GM18951 (cell line): ENCODE measurements around the gene SIKE1.
"Not testable (repeated sequence)": the region's sequence is repeated elsewhere in the genome, so short reads cannot be mapped to it uniquely, and the experiment has no call there.

Source experiments
- POLR2A ChIP-seq: IDR thresholded peaks from 4 replicates; pipeline ENCODE4 v1.6.1; 2011; ENCODE audit warnings: mild to moderate bottlenecking; ENCODE audit not compliant: insufficient read length, insufficient read depth; ENCODE audit errors: extremely low read depth
- in situ Hi-C: fragments of 300-500 bp; cut with MboI; formaldehyde crosslinking; loops from one replicate; pipeline ENCODE4 v1.12.0; 2022; ENCODE audit warnings: low sequenced_read_pairs, mixed read lengths, inconsistent platforms; ENCODE audit not compliant: unreplicated experiment

SIKE1 gene

GRCh38 chr1:114770989-114771388, 9.5 kb downstream of the SIKE1 start:
- no peak for TF ChIP-seq POLR2A
- in situ Hi-C loops, result no loop called here

GRCh38 chr1:114764689-114765088, 15.8 kb downstream of the SIKE1 start:
- no peak for TF ChIP-seq POLR2A
- in situ Hi-C loops, result no loop called here

- in situ Hi-C loops, result no loop called here
- no peak for TF ChIP-seq POLR2A
Measured at GRCh38 chr1:114758256-114758832, 22.1 kb downstream of the SIKE1 start.

GRCh38 chr1:114757455-114758255, 22.8 kb downstream of the SIKE1 start, which contains the start of gene CSDE1:
Gene CSDE1 (minus strand): TSS chr1:114757984. CDS start chr1:114739890, 18,094 bp downstream.
- TF ChIP-seq POLR2A, result peak; percentile 89
- in situ Hi-C loops, result no loop called here

- no peak for TF ChIP-seq POLR2A
- in situ Hi-C loops, result no loop called here
Measured at GRCh38 chr1:114756949-114757454, 23.5 kb downstream of the SIKE1 start.

GRCh38 chr1:114756009-114756892, 24.2 kb downstream of the SIKE1 start:
- in situ Hi-C loops, result no loop called here
- TF ChIP-seq POLR2A, result no peak

GRCh38 chr1:114755006-114755931, 25.2 kb downstream of the SIKE1 start:
- no peak for TF ChIP-seq POLR2A
- in situ Hi-C loops, result no loop called here

- in situ Hi-C loops, result not testable (repeated sequence)
Measured at GRCh38 chr1:114753702-114754101, 26.8 kb downstream of the SIKE1 start.

- in situ Hi-C loops, result no loop called here
- no peak for TF ChIP-seq POLR2A
Measured at GRCh38 chr1:114753143-114753542, 27.3 kb downstream of the SIKE1 start.

- in situ Hi-C loops, result no loop called here
- no peak for TF ChIP-seq POLR2A
Measured at GRCh38 chr1:114750780-114751179, 29.7 kb downstream of the SIKE1 start.

- in situ Hi-C loops, result no loop called here
- TF ChIP-seq POLR2A, result no peak
Measured at GRCh38 chr1:114749835-114750234, 30.6 kb downstream of the SIKE1 start.

GRCh38 chr1:114746450-114747121, 33.9 kb downstream of the SIKE1 start:
- no peak for TF ChIP-seq POLR2A
- in situ Hi-C loops, result no loop called here
